GM19240 (cell line): Measurements from ENCODE around the gene SPRR4.

Experiments used
- DNase-seq: peaks from one replicate; pipeline ENCODE4 v3.0.0; 2011; ENCODE audit warnings: low spot score; ENCODE audit not compliant: insufficient read length

SPRR4 gene

GRCh38 chr1:152970495-152970894, at the start of gene SPRR4:
SPRR4 (plus strand) TSS chr1:152970648; CDS start chr1:152971891, 1,243 bp downstream.
- no peak for DNase-seq

DNA sequence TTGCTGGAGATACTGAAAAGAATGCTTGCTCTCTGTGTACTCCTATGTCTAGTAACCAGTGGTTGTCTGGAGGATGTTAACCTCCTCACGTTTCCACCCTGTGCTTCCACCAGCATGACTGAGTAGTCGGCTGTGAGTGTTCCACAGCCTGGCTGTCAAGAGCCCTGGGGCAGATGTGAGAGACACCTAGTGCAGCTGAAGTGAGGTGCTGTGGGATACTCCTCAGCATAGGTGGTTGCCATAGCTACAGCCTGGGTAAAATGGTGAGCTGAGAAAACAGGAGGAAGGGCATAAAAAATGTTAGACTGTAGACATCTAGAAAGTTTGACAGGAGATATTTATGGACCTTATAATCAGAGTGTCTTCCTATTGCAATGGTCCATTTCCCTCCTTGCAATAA, 46.3 kb upstream of the SPRR4 start:
- no peak for DNase-seq

DNA sequence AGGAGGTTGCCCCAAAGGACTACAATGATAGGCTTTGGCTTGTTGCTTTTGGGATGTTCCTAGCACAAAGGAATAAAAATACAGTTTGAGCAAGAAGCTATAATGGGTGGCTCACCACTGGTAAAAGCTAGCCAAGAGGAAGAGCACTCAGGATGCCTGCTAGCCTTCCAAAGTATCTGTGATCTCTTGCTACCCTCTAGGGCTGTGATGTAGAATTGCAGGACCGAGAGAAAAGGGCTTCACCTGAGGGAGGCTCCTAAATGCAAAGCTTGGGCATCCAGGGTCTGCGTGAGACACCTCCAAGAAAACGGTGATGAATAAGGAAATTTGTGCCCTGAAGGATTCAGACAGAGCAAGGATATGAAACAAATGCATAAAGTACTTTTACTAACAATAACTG, 44.4 kb upstream of the SPRR4 start:
- DNase-seq: peak; percentile 26

GRCh38 chr1:152928671-152929070, 41.8 kb upstream of the SPRR4 start:
- no peak for DNase-seq

- DNase-seq: no peak
Measured at GRCh38 chr1:152932170-152932811, 38.2 kb upstream of the SPRR4 start.

GRCh38 chr1:152933196-152933595, 37.3 kb upstream of the SPRR4 start:
- DNase-seq: no peak

- no peak for DNase-seq
Measured at GRCh38 chr1:152940614-152941013, 29.8 kb upstream of the SPRR4 start.

GRCh38 chr1:152941037-152941711, 29.3 kb upstream of the SPRR4 start:
- DNase-seq: no peak

- no peak for DNase-seq
Measured at GRCh38 chr1:152942161-152942560, 28.3 kb upstream of the SPRR4 start.

DNA sequence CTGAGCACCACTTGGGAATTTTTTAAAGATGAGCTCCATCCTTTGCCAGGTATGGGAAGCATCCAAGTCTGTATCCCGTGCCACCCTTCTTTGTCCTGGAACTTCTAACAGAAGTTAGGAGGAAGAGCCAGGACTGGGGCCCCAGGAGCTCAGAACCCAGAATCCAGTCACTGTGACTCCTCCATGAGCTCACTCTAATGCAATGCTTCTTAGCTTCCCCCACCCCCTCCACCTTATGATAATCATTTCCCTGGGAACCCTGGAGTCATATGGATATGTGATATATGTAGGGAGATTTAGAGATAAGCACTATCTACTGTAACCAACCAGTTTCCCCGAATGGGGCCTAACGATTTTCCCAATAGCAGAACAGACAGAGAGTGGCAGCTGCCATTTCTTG, 24.2 kb upstream of the SPRR4 start:
- no peak for DNase-seq

DNA sequence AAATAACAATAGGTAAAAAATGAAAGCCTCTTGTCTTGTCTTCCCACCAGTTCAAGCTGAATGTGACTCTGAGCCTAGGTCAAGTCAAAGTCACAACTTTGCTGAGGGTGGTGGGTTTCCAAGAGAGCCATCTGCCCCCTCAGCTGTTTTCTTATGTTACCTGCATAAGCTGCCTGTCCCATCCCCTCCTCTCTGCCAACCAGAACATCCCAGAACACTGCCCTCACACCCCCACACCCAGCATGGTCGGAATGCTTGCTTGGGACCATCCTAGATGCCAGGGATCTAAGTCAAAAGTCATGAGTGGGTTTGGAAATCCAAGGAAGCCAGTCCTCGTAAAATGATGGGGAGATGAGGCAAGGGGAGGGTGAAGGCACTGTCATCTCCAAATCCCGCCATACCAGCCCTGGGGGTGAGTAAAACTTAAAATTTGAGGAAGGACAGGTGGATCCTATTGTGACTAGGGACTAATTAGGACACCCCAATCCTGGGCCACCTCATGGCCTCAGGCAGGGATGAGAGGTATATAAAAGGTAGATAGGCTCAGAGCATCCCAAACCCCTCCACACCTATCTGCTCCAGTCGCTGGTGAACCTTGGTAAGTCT, 23.7 kb upstream of the SPRR4 start, which contains the start of gene SPRR5:
Gene SPRR5, plus strand, starts transcription at position 556 of the 606 bp plus-strand sequence. CDS start 1,349 bp downstream, outside the sequence.
- DNase-seq: no peak

DNA sequence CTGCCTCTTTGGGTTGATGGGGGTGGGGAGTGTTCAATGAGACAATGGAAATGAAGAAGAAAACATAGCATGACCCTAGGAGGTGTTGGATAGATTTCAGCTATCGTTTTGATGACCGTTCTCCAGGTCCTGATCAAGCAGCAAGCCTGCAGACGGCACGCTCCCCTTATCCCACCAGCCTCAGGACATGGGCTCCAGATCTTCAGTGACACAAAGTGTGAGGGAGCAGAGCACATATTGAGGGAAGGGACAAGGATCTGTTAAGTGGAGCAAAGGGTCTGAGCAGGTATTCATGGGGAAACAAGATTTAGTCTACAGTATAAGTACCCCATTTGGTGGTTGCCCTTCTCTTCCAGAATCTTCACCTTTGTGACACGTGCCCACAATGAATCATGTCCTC, 18.7 kb upstream of the SPRR4 start:
- no peak for DNase-seq

DNA sequence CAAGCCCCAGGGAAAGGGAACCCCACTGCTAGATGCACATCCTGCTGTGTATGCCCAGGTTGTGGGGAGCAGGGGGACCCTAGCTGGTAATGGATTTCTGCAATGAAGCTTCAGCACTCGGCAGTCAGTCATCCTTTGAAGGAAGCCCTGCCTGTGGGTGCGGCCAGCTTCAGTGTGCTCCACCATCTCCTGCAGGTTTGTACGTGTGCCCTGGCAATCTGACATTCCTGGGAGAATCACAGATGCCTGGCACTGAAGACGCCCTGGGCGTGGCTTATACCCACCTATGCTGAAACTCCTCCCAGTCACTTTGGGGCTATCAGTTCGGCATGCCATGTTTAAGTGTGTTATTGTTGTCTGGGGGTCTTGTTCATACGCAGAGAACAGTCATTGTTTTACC, 16.7 kb upstream of the SPRR4 start:
- DNase-seq: no peak

- no peak for DNase-seq
Measured at GRCh38 chr1:152954436-152954835, 16.0 kb upstream of the SPRR4 start.

- DNase-seq: no peak
Measured at GRCh38 chr1:152957561-152957960, 12.9 kb upstream of the SPRR4 start.

DNA sequence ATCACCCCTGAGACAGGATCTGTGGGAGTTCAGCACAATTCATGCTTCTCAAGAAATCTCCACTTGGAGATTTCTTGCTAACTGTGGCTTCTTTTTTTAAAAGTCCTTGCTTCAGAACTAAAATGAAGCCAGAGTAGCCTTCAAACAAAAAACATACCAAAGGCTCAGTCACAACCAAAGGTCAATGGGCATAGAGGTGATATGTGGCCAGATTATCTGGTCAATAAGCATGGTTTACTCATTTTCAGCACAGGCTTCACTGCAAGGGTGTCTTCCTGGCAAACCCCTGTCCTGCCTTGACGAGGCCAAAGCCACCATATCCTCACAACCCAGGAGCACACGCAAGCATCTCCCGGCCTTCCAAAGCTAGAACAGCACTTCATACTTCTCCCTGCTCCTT, 11.2 kb upstream of the SPRR4 start:
- no peak for DNase-seq

DNA sequence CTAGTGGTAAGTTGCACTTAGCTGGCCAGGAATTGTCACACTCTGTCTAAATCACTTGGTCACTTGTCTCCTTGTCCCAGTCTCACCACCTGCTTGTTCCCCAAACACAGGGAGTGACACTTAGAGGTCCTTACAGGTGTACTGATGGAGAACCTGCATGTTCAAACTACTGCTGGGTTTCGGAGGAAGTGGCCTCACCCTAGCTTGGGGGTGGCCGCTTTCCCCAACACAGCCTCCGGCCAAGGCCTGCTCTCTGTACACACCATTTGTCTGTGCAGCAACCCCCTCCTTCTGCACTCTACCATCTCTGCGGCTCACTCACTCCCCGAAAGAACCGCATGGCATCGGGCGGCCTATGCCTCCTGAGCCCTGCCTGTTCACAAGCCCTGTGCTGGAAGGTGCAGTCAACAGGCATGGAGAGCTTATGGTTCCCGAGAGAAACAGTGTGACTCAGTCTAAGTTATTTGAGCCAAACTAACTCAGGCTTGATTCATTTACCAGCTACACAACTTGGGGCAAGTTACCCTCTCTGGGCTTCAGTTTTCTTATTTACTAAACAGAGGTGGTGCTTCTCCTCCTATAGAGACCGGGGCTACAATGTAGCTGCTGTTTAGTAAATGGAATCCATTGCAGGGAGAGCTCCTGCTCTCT, 10.5 kb upstream of the SPRR4 start:
- no peak for DNase-seq

- DNase-seq: no peak
Measured at GRCh38 chr1:152960452-152961044, 9.9 kb upstream of the SPRR4 start.

GRCh38 chr1:152961226-152961891, 9.1 kb upstream of the SPRR4 start:
- DNase-seq: no peak

- DNase-seq: no peak
Measured at GRCh38 chr1:152962876-152963415, 7.5 kb upstream of the SPRR4 start.

- no peak for DNase-seq
Measured at GRCh38 chr1:152964536-152964935, 5.9 kb upstream of the SPRR4 start.
